Thyroid gland (tissue), 4 donors: ENCODE measurements around the gene PALM2AKAP2.

Source experiments
- POLR2A ChIP-seq, 2 donors: fragments of 450-650 bp; IDR thresholded peaks; one replicate each; pipeline ENCODE4 v1.6.1; 2017; ENCODE audit warnings: antibody characterized with exemption in 2 of 2, mild to moderate bottlenecking in 2 of 2, moderate library complexity in 1 of 2
- TF ChIP-seq, protein P1 (sequence below), 6 experiments: fragments of 200-600 bp in 3 of 6; fragments of 450-650 bp in 3 of 6; sonication (generic) in 3 of 6; IDR thresholded peaks; one replicate each; pipeline ENCODE4 v1.5.1; 2016 to 2019; ENCODE audit warnings: antibody characterized with exemption in 6 of 6, mild to moderate bottlenecking in 2 of 6, inconsistent platforms in 1 of 6, moderate library complexity in 1 of 6

DNA sequence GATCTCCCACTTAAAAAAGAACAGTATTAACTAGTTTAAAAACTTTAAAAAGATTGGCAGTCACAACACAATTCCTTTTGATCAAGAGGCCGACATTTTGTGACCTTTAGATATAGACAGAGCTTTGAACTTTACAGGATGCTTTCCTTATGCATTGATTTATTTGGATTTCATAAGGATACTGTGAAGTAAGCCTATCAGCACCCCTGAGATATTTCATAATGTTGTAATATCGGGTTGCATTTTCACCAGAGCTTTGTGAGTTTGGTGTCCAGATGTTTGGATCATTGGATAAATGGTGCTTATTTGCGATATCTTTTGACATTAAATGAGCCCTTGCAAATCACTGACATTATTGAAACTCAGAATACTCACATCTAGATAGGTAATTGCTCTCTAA is 7.7 kb downstream of the PALM2AKAP2 start:
- TF ChIP-seq, protein P1, sequence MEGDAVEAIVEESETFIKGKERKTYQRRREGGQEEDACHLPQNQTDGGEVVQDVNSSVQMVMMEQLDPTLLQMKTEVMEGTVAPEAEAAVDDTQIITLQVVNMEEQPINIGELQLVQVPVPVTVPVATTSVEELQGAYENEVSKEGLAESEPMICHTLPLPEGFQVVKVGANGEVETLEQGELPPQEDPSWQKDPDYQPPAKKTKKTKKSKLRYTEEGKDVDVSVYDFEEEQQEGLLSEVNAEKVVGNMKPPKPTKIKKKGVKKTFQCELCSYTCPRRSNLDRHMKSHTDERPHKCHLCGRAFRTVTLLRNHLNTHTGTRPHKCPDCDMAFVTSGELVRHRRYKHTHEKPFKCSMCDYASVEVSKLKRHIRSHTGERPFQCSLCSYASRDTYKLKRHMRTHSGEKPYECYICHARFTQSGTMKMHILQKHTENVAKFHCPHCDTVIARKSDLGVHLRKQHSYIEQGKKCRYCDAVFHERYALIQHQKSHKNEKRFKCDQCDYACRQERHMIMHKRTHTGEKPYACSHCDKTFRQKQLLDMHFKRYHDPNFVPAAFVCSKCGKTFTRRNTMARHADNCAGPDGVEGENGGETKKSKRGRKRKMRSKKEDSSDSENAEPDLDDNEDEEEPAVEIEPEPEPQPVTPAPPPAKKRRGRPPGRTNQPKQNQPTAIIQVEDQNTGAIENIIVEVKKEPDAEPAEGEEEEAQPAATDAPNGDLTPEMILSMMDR (IDR thresholded peaks at IDR 0.05) = no peak
- no peak for TF ChIP-seq POLR2A (IDR thresholded peaks at IDR 0.05)
